ENCODE results near the gene C6orf118.

The C6orf118 gene

DNA sequence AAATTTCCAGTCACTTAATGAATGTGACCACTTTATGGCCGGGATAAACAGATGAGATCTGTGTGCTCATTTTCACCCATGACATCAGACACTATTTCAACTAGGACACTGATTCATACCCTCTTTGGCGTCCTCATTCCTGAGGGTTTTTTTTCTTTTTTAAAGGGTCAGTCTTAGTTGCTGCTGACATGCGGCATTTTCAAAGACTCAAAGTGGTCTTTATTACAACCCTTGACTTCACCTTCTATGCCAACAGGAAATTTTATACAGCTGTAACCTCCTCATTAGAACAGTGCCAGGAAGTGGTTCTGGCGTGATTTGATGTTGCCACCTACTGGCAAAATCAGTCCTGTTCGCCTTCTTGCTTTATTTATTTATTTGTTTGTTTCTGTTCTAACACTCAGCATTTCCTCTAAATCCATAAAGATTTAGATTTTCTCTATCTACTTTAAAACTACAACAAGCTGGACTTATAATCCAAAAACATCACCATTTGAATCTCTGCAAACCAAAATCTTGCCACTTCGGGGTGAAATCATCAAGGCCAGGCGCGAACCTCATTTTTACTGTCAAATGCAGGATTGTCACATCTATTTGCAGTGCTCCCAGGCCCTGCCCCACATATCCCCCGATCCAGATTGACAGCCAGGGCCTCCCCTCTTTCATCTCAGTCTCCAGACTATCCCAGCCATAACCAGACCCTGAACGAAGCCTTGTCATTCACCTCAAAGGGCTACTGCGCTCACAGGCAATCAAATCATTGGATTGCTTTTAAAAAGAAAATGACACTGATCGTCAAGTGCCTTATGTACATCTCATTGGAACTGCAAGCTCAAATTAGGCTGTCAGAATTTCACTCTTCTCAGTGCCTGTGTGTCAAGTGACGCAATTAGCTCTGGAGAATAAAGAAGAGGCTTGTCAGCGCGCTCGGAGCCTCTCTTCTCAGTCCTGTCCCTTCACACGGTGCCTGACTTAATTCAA lies 77.5 kb downstream of the C6orf118 start:
- DNase-seq (ENCODE audit: insufficient read length, low spot score): no peak
- no peak for FAIRE-seq
- TF ChIP-seq CTCF (IDR thresholded peaks at IDR 0.05; ENCODE audit: insufficient read depth, missing control alignments): peak; percentile 85

DNA sequence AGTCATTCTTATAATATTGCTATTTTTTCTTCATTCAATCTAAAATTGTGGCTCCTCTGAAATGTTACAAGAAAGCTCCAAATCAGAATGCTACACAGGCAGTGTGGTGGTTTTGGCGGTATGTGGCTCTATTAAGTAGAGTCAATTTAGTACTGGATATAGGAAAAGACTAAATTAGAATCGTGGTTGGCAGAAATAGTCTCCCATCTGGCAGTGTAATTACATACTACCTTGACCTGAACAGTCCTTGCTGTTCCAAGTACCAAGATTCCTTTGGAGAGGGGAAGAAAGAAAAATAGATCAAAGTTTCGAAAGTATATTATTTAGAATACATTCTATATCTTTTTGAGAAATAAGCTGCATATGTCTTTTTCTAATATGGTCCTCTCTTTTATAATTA lies 78.2 kb downstream of the C6orf118 start:
- FAIRE-seq: no peak
- TF ChIP-seq CTCF (IDR thresholded peaks at IDR 0.05; ENCODE audit: insufficient read depth, missing control alignments): no peak
- DNase-seq (ENCODE audit: insufficient read length, low spot score): no peak

All from D721Med (cell line).